Kidney epithelial cell (primary cell): Measurements from ENCODE around the gene PYY. TPM values are rescaled to one million over a fixed set of nuclear protein-coding genes. Genes with fewer than 3 reads are reported as not detected.
"Not testable (repeated sequence)": the region's sequence is repeated elsewhere in the genome, so short reads cannot be mapped to it uniquely, and the experiment has no call there.

Experiments used
- DNase-seq: peaks from one replicate; pipeline ENCODE4 v3.0.0-alpha.2; 2010; ENCODE audit warnings: low read depth
- H3K27me3 ChIP-seq: 2 replicates; pipeline ENCODE4 v1.6.0; 2011; ENCODE audit warnings: low read length; ENCODE audit not compliant: control insufficient read depth, insufficient read depth
- H3K36me3 ChIP-seq: 2 replicates; pipeline ENCODE4 v1.5.1; 2011; ENCODE audit warnings: low read length; ENCODE audit not compliant: control insufficient read depth, insufficient read depth
- H3K4me3 ChIP-seq: 2 replicates; pipeline ENCODE4 v1.5.1; 2011; ENCODE audit warnings: low read depth, mild to moderate bottlenecking, control low read depth, low read length
- CTCF ChIP-seq: IDR thresholded peaks from 2 replicates; pipeline ENCODE4 v1.5.1; 2011; ENCODE audit warnings: mild to moderate bottlenecking, moderate library complexity, low read length, control low read depth, inconsistent platforms; ENCODE audit not compliant: insufficient read depth, poor library complexity, severe bottlenecking
- total RNA-seq: library from RNA; depleted of rRNA; stranded (reverse); fragments of >200 nt; gene quantifications from 2 replicates; pipeline ENCODE4 v1.2.3, GENCODE V29; 2015

PYY gene
- total RNA-seq, 1 donor from 2014 or later = not detected

- Histone ChIP-seq H3K4me3 (no peak overlapping the region), H3K27me3 (peaks cover 6% of the 10 kb centered on the region), H3K36me3 (no peaks in the 10 kb centered on the region)
- no peak for DNase-seq
- TF ChIP-seq CTCF = no peak
These were observed 45.3 kb upstream of the PYY start for GRCh38 chr17:43999024-43999423.

- H3K27me3 ChIP-seq = peaks cover 6% of the 10 kb centered on the region
- no peak overlapping the region for H3K4me3 ChIP-seq
- no peaks in the 10 kb centered on the region for H3K36me3 ChIP-seq
- TF ChIP-seq CTCF = no peak
- DNase-seq = no peak
These were observed 44.8 kb upstream of the PYY start for GRCh38 chr17:43998552-43998951.

DNA sequence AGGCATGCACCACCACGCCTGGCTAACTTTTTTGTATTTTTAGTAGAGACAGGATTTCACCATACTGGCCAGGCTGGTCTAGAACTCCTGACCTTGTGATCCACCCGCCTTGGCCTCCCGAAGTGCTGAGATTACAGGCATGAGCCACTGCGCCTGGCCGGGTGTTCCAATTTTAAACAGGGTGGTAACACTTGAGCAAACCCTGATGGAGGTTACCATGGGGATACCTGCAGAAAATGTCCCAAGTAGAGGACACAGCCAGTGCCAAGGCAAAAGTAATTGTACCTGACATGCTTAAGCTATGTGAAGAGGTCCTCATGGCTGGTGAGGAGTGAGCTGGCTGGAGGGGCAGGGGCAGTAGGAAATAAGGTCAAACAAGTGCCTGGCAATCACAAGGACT lies 43.4 kb upstream of the PYY start:
- H3K27me3 ChIP-seq, H3K36me3 ChIP-seq, DNase-seq: not testable (repeated sequence)

GRCh38 chr17:43995150-43995471 lies 41.4 kb upstream of the PYY start:
- no peak for DNase-seq
- TF ChIP-seq CTCF = no peak
- no peaks in the 10 kb centered on the region for H3K36me3 ChIP-seq
- H3K27me3 ChIP-seq = peaks cover 6% of the 10 kb centered on the region
- no peak overlapping the region for H3K4me3 ChIP-seq

More for the DNA sequence above, 43.4 kb upstream of the PYY start:
- not testable (repeated sequence) for H3K4me3 ChIP-seq

GRCh38 chr17:43994272-43995149 lies 40.8 kb upstream of the PYY start:
- Histone ChIP-seq H3K36me3 (no peaks in the 10 kb centered on the region), H3K4me3 (peak overlapping the region; percentile 25), H3K27me3 (peaks cover 6% of the 10 kb centered on the region)
- TF ChIP-seq CTCF = peak; percentile 90
- no peak for DNase-seq

DNA sequence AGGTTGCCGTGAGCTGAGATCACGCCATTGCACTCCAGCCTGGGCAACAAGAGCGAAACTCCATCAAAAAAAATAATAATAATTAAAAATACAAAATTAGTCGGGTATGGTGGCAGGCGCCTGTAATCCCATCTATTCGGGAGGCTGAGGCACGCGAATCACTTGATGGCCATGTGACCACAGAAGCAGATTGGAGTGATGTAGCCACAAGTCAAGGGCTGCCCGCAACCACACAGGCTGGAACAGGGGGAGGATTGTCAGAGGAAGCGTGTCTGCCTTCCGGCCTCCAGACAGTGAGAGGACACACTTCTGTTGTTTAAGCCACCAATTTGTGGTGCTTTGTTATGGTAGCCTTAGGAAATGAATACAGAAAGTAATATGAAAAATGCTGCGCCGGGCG lies 38.9 kb upstream of the PYY start:
- peaks cover 8% of the 10 kb centered on the region for H3K27me3 ChIP-seq
- H3K36me3 ChIP-seq = no peaks in the 10 kb centered on the region
- no peak for DNase-seq
- H3K4me3 ChIP-seq = no peak overlapping the region
- no peak for TF ChIP-seq CTCF
